Activated CD4-positive, alpha-beta memory T cell treated with anti-CD3 and anti-CD28 coated beads, Interleukin-2, amount 10 ng/mL, durations not matched to agents 7 days and 5 days (primary cell): ENCODE results near the gene SERPINB6. TPM values are rescaled to one million over a fixed set of nuclear protein-coding genes. Genes with fewer than 3 reads are reported as not detected.
"Not testable (repeated sequence)": the region's sequence is repeated elsewhere in the genome, so short reads cannot be mapped to it uniquely, and the experiment has no call there.

Experiments
- CTCF ChIA-PET: fragments of 350-600 bp; sonication (Branson Sonifier 250); formaldehyde crosslinking; loops from one replicate; lab custom pipeline; 2021; ENCODE audit warnings: antibody characterized with exemption, inconsistent platforms; lab: Charles Lee
- POLR2A ChIA-PET: fragments of 350-600 bp; sonication (Branson Sonifier 250); formaldehyde crosslinking; loops from one replicate; lab custom pipeline; 2021; ENCODE audit warnings: antibody characterized with exemption; lab: Charles Lee
- DNase-seq: peaks from one replicate; pipeline ENCODE4 v3.0.0-alpha.2; 2020
- H3K27ac Mint-ChIP-seq: one replicate; pipeline ENCODE4 v1.8.0; 2021; ENCODE audit warnings: mild to moderate bottlenecking, mixed read lengths
- H3K27me3 Mint-ChIP-seq: one replicate; pipeline ENCODE4 v1.8.0; 2021; ENCODE audit warnings: mixed read lengths
- H3K36me3 Mint-ChIP-seq: one replicate; pipeline ENCODE4 v1.8.0; 2021; ENCODE audit warnings: low read depth, mixed read lengths
- H3K4me1 Mint-ChIP-seq: one replicate; pipeline ENCODE4 v1.8.0; 2021; ENCODE audit warnings: mixed read lengths
- H3K4me3 Mint-ChIP-seq: one replicate; pipeline ENCODE4 v1.8.0; 2021; ENCODE audit warnings: mild to moderate bottlenecking, mixed read lengths
- H3K9me3 Mint-ChIP-seq: one replicate; pipeline ENCODE4 v1.8.0; 2021; ENCODE audit warnings: mixed read lengths
- total RNA-seq, 2 experiments: library from RNA; stranded (reverse); gene quantifications; one replicate each; pipeline ENCODE4 v1.2.3, GENCODE V29; 2021

The SERPINB6 gene
- total RNA-seq, 2 experiments from 2014 or later: 19.8 to 20.1 TPM

DNA sequence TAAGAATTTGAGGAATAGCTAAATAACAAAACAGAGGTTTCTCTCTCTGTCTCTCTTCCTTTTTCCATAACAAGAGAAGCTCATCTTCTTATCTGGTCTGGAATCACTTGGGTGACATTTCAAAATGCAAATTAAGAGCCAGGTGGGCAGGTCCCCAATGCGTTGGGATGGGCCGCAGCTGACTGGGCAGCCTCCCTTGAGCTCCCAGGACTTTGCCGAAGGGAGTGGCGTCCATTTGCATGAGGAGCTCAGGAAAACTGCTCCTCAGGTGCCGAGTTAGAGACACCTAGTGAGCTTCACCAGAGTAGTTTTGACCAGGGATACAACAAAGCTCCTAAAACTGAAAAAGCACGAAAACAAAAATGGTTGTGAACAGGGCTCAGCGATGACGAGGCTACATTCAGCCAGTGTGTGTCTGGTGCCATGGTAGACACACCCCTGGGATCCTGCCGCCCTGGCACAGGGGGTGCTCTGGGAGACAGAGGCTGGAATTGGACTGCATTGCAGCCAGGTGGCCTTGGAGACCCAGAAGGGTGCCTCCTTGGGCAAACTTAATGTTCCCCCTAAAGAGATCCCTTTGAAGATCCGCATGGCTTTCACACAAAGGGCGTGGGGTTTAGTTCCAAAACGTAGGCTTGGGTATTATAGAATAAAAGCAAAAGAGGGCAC, 13.5 kb upstream of the SERPINB6 start:
- POLR2A ChIA-PET: interaction anchor here (0.7 to 3.1 kb wide), 3 partner anchors 44 to 84 kb away, joined by 3 to 9 read pairs (median 3); partner anchors contain the start of gene RIPK1

DNA sequence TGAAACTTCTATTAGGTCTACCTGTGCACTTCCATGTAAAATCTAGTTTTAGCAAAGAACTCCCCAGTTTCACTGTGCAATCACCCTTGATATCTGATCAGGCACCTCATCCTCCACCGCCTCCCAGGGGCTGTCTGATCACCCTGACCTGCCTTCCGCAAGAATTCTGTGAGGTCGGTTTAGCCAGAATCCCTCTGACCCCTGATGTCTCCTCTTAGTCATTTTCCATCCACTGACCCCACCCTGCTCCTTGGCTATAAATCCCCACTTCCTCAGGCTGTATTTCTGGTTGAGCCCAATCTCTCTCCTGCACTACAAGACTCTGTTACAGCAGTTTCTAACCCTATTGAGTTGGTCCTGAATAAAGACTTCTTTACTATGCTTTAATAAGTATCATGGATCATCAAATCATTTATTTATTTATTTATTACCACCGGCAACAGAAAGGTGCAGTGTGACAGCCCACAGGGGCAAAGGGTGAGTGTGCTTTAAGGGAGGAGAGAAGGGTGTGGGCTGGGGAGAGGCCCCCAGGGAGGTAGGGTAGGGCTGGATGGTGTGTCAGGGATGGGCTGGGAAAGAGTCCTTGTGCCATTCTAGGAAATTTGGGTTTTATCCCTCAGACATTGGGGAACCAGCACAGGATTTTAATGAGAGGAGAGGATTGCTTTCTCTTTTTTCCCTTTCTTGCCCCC, 11.2 kb upstream of the SERPINB6 start:
- H3K27ac Mint-ChIP-seq: no peak overlapping the region
- no peak overlapping the region for H3K4me3 Mint-ChIP-seq
- peaks cover 35% of the 10 kb centered on the region for H3K27me3 Mint-ChIP-seq
- H3K4me1 Mint-ChIP-seq: peaks cover 5% of the 10 kb centered on the region
- H3K36me3 Mint-ChIP-seq: no peaks in the 10 kb centered on the region
- H3K9me3 Mint-ChIP-seq: no peaks in the 10 kb centered on the region
- ChIA-PET POLR2A (interaction anchor here (0.7 kb wide), 1 partner anchor 106 kb away, joined by 3 read pairs; no protein-coding TSS in a partner anchor), CTCF (no interaction called here)
- no peak for DNase-seq

More for the DNA sequence above, 13.5 kb upstream of the SERPINB6 start:
- Mint-ChIP-seq H3K9me3 (no peaks in the 10 kb centered on the region), H3K27me3 (peaks cover 27% of the 10 kb centered on the region), H3K4me1 (peaks cover 15% of the 10 kb centered on the region), H3K36me3 (no peaks in the 10 kb centered on the region), H3K27ac (no peak overlapping the region), H3K4me3 (no peak overlapping the region)
- DNase-seq: no peak
- CTCF ChIA-PET: interaction anchor here (0.7 to 0.9 kb wide), 3 partner anchors 17 to 139 kb away, joined by 3 read pairs; no protein-coding TSS in a partner anchor

DNA sequence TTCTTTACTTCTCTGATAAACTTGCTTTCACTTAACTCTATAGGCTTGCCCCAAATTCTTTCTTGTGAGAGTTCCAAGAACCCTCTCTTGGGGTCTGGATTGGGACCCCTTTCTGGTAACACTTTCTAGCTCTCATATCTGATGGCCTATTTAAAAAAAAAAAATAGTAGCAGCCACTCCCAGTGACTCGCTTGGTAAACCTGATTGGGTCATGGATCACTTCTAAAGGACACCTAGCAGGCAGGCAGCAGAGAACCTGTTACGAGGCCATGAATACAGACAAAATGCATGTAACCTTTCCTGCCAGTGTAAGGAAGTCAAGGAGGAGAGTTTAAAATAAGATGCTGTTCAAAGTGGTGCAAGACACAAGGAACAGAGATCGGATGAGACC, 9.1 kb upstream of the SERPINB6 start:
- Mint-ChIP-seq H3K9me3 (no peaks in the 10 kb centered on the region), H3K36me3 (no peaks in the 10 kb centered on the region), H3K27me3 (peaks cover 35% of the 10 kb centered on the region), H3K4me3 (no peak overlapping the region), H3K27ac (no peak overlapping the region), H3K4me1 (peaks cover 9% of the 10 kb centered on the region)
- no peak for DNase-seq
- ChIA-PET POLR2A (interaction anchor here (0.8 to 3.1 kb wide), 2 partner anchors 9 kb away, joined by 3 to 15 read pairs; partner anchors contain the start of gene SERPINB6), CTCF (interaction anchor here (1.2 kb wide), 1 partner anchor 28 kb away, joined by 3 read pairs; no protein-coding TSS in a partner anchor)

- CTCF ChIA-PET: interaction anchor here (0.9 to 1.2 kb wide), 2 partner anchors 27 to 134 kb away, joined by 3 read pairs; no protein-coding TSS in a partner anchor
- POLR2A ChIA-PET: interaction anchor here (0.8 to 3.1 kb wide), 2 partner anchors 8 to 10 kb away, joined by 3 to 15 read pairs; partner anchors contain the start of gene SERPINB6
Measured at GRCh38 chr6:2979819-2980464, 8.6 kb upstream of the SERPINB6 start.

DNA sequence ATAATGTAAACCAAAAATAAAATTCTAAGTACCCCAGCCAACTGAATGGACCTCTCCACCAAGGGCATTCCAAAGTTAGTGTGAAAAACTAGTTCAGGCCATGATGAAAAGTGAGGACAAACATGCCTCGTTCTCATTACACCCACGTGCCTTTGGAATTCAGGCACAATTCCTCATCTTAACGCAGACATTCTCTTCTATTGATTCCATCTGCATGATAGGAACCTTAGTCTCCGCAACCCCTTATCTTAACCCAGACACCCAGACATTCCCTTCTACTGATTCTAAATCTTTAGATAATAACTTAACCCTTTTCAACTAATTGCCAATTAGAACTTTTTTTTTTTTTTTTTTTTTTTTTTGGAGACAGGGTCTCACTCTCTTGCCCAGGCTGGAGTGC, 7.6 kb upstream of the SERPINB6 start:
- DNase-seq: no peak
- ChIA-PET POLR2A (interaction anchor here (1.2 to 3.1 kb wide), 2 partner anchors 11 to 133 kb away, joined by 3 to 15 read pairs; no protein-coding TSS in a partner anchor), CTCF (interaction anchor here (0.6 to 1.0 kb wide), 2 partner anchors 9 to 188 kb away, joined by 3 to 4 read pairs; no protein-coding TSS in a partner anchor)
- no peak overlapping the region for H3K4me3 Mint-ChIP-seq
- peaks cover 9% of the 10 kb centered on the region for H3K4me1 Mint-ChIP-seq
- H3K36me3 Mint-ChIP-seq: no peaks in the 10 kb centered on the region
- peaks cover 37% of the 10 kb centered on the region for H3K27me3 Mint-ChIP-seq
- no peaks in the 10 kb centered on the region for H3K9me3 Mint-ChIP-seq
- H3K27ac Mint-ChIP-seq: no peak overlapping the region

More at GRCh38 chr6:2979819-2980464, 8.6 kb upstream of the SERPINB6 start:
- Mint-ChIP-seq H3K27ac (no peak overlapping the region), H3K4me1 (peaks cover 9% of the 10 kb centered on the region), H3K9me3 (no peaks in the 10 kb centered on the region), H3K36me3 (no peaks in the 10 kb centered on the region), H3K4me3 (no peak overlapping the region), H3K27me3 (peaks cover 34% of the 10 kb centered on the region)
- DNase-seq: no peak

DNA sequence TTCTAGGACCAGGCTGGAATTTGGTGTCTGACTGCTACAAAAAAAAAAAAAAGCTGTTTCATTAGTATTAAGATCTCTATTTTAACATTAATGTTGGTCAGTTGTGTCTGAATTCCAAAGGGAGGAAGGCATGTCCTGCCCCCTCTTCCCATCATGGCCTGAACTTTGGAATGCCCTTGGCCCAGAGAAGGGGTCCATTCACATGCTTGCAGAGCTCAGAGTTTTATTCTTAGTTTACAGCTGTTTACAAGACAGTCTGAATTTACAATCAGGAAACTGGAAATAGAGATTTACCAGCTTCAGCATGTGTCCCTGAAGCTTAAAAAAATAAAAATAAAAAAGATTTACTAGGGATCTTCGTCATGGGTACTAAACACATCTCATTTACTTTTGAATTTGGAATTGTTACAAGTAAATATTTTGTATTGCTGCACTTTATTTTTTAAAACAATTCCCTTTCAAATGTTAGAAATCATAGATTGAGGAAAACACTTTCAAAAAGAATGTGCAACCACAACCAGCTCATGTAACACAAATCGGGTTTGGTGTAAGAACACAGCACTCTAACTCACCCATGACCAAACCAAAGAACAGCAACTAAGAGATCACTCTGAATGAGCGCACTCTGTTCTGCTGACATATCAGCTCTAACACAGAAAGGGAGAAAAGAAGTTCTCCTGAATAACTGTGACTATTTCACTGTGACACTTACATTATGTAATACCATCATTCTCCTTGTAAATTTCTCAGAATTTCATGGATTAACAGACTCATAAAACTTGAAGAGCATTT, 6.6 kb upstream of the SERPINB6 start:
- Mint-ChIP-seq H3K36me3 (peaks cover under 1% of the 10 kb centered on the region), H3K4me3 (no peak overlapping the region), H3K9me3 (peaks cover 3% of the 10 kb centered on the region), H3K4me1 (peaks cover 9% of the 10 kb centered on the region), H3K27ac (no peak overlapping the region), H3K27me3 (peaks cover 33% of the 10 kb centered on the region)
- no peak for DNase-seq
- ChIA-PET CTCF (interaction anchor here (0.6 to 1.3 kb wide), 4 partner anchors 10 to 187 kb away, joined by 3 to 4 read pairs (median 4); no protein-coding TSS in a partner anchor), POLR2A (interaction anchor here (0.7 to 3.1 kb wide), 4 partner anchors 9 to 132 kb away, joined by 3 to 15 read pairs (median 4); no protein-coding TSS in a partner anchor)

DNA sequence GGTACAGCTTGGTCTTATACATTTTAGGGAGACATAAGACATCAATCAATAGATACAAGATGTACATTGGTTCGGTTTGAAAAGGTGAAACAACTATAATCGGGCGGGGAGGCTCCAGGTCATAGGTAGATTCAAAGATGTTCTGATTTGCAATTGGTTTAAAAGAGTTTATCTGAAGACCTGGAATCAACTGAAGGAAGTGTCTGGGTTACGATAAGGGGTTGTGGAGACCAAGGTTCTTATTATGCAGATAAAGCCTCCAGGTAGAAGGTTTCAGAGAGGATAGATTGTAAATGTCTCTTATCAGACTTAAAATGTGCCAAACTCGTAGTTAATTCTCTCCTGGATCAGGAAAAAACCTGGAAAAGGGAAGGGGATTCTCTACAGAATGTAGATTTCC, 5.9 kb upstream of the SERPINB6 start:
- CTCF ChIA-PET: interaction anchor here (1.3 kb wide), 1 partner anchor 24 kb away, joined by 4 read pairs; no protein-coding TSS in a partner anchor
- Mint-ChIP-seq H3K4me1 (peaks cover 14% of the 10 kb centered on the region), H3K36me3 (peaks cover 7% of the 10 kb centered on the region), H3K27ac (no peak overlapping the region), H3K9me3 (peaks cover 9% of the 10 kb centered on the region), H3K27me3 (peaks cover 36% of the 10 kb centered on the region), H3K4me3 (no peak overlapping the region)
- no peak for DNase-seq
- POLR2A ChIA-PET: interaction anchor here (1.9 kb wide), 1 partner anchor 10 kb away, joined by 5 read pairs; no protein-coding TSS in a partner anchor

DNA sequence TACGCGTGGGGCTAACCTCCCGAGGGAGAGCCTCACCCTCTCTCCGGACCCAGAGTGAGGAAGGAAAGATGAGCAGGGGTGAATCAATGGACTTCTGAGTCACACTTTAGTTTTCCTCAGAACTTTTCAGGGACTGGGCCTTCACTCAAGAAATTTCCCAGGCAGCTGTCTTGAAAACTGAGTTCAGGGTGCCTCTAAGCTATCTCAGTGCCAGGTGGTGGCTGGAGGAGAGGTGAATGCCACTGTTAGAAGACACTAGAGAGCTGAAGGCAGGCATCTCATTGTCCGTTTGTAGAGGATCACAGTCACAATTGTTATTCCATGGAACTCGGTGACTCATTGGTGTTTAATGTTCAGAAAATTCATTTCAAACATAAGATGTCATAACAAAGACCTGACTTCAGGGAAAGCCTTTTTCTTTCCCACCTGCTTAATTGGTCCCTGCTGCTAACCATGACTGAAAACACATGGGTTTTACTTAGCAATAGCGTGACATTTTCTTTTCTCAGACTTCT, 5.3 kb upstream of the SERPINB6 start:
- DNase-seq: no peak
- Mint-ChIP-seq H3K36me3 (peaks cover 10% of the 10 kb centered on the region), H3K27ac (peak overlapping the region; percentile 33), H3K27me3 (peaks cover 35% of the 10 kb centered on the region), H3K9me3 (peaks cover 9% of the 10 kb centered on the region), H3K4me1 (peaks cover 20% of the 10 kb centered on the region), H3K4me3 (no peak overlapping the region)
- POLR2A ChIA-PET: interaction anchor here (1.0 to 1.9 kb wide), 2 partner anchors 11 to 13 kb away, joined by 3 to 5 read pairs; no protein-coding TSS in a partner anchor
- CTCF ChIA-PET: no interaction called here

- no peak for DNase-seq
- Mint-ChIP-seq H3K4me1 (peaks cover 21% of the 10 kb centered on the region), H3K36me3 (peaks cover 10% of the 10 kb centered on the region), H3K9me3 (peaks cover 9% of the 10 kb centered on the region), H3K4me3 (no peak overlapping the region), H3K27ac (no peak overlapping the region), H3K27me3 (peaks cover 30% of the 10 kb centered on the region)
- CTCF ChIA-PET: no interaction called here
- POLR2A ChIA-PET: interaction anchor here (1.0 kb wide), 1 partner anchor 14 kb away, joined by 3 read pairs; no protein-coding TSS in a partner anchor
Measured at GRCh38 chr6:2976060-2976459, 4.7 kb upstream of the SERPINB6 start.

DNA sequence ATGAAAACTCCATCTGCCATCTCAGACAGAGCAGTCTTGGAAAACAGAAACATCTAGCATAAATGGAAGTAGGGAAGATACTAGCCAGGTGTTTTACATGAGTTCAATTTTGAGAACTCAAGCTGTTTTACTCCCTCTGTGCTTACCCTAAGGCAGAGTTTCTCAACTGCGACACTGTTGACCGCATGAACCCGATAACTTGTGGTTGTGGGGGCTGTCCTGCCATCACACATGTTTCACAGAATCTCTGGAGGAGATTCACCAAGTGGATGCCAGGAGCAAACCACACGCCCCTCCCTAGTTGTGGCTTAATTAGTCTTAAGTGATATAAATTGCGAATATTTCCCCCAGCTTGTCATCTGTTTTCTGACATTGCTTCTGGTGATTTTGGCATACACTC, 2.3 kb upstream of the SERPINB6 start:
- Mint-ChIP-seq H3K36me3 (peaks cover 10% of the 10 kb centered on the region), H3K4me1 (peaks cover 27% of the 10 kb centered on the region), H3K27me3 (peaks cover 32% of the 10 kb centered on the region), H3K9me3 (peaks cover 9% of the 10 kb centered on the region), H3K27ac (no peak overlapping the region), H3K4me3 (no peak overlapping the region)
- POLR2A ChIA-PET: no interaction called here
- no peak for DNase-seq
- CTCF ChIA-PET: no interaction called here

- Mint-ChIP-seq H3K27me3 (peaks cover 32% of the 10 kb centered on the region), H3K4me3 (peak overlapping the region; percentile 69), H3K36me3 (peaks cover 13% of the 10 kb centered on the region), H3K4me1 (peaks cover 27% of the 10 kb centered on the region)
- POLR2A ChIA-PET, CTCF ChIA-PET, H3K9me3 Mint-ChIP-seq, DNase-seq, H3K27ac Mint-ChIP-seq: not testable (repeated sequence)
Measured at GRCh38 chr6:2973180-2973579, 1.8 kb upstream of the SERPINB6 start.
